ENCODE results near the gene CCR5. TPM values are rescaled to one million over a fixed set of nuclear protein-coding genes. Genes with fewer than 3 reads are reported as not detected.

Gene CCR5
- total and polyA plus RNA-seq, 9 of the 15 experiments (the other 6 are each of a cell fraction or from before 2014, with no cell fraction given): not detected

- peak in 1 of 2 experiments; percentile 23; a peak in 1 of 4 replicates for TF ChIP-seq MLLT1 (IDR thresholded peaks at IDR 0.05)
- peak; percentile 70; the same call in 1 of the 2 replicates for TF ChIP-seq ZNF561 (CRISPR knock-in tag; conservative IDR thresholded peaks at IDR 0.05)
- no peak for TF ChIP-seq THRAP3 (IDR thresholded peaks at IDR 0.05; ENCODE audit: borderline replicate concordance)
- peak; percentile 32 for TF ChIP-seq KDM5B (IDR thresholded peaks at IDR 0.05; ENCODE audit: insufficient replicate concordance, low read depth, low read length)
- TF ChIP-seq ZNF316 (IDR thresholded peaks at IDR 0.05): no peak
- peak; percentile 46; the same call in 1 of the 2 replicates for TF ChIP-seq ELF2 (CRISPR knock-in tag; IDR thresholded peaks at IDR 0.05)
- no peak for TF ChIP-seq FOXK1 (CRISPR knock-in tag; IDR thresholded peaks at IDR 0.05; ENCODE audit: borderline replicate concordance)
- TF ChIP-seq ARID1B (IDR thresholded peaks at IDR 0.05): peak; percentile 99
- peak; percentile 99 for TF ChIP-seq KDM1A (IDR thresholded peaks at IDR 0.05)
- TF ChIP-seq ZZZ3 (IDR thresholded peaks at IDR 0.05): no peak
- TF ChIP-seq HOXB6 (CRISPR knock-in tag; IDR thresholded peaks at IDR 0.05; ENCODE audit: borderline replicate concordance): 0 out of 2 replicates have a peak, but pooled peaks have one; percentile 75
- TF ChIP-seq MAX (CRISPR knock-in tag; IDR thresholded peaks at IDR 0.05): peak; percentile 91
- TF ChIP-seq ZNF311 (CRISPR knock-in tag; IDR thresholded peaks at IDR 0.05): peak; percentile 74
- TF ChIP-seq DACH1 (IDR thresholded peaks at IDR 0.05; ENCODE audit: partially characterized antibody): no peak
- TF ChIP-seq BRD4 (IDR thresholded peaks at IDR 0.05): peak; percentile 94
- no peak for TF ChIP-seq STAT5B (CRISPR knock-in tag; IDR thresholded peaks at IDR 0.05)
- peak; percentile 56 for TF ChIP-seq E2F8 (IDR thresholded peaks at IDR 0.05; ENCODE audit: low read depth, partially characterized antibody)
- peak; percentile 71; the same call in 1 of the 2 replicates for TF ChIP-seq BACH1 (tag; IDR thresholded peaks at IDR 0.05)
- TF ChIP-seq BRCA1 (IDR thresholded peaks at IDR 0.05): no peak
- TF ChIP-seq BRCA1 (CRISPR knock-in tag; IDR thresholded peaks at IDR 0.05): no peak
- TF ChIP-seq ZFP1 (CRISPR knock-in tag; IDR thresholded peaks at IDR 0.05): 0 out of 2 replicates have a peak, but pooled peaks have one; percentile 44
- no peak; the same call in 1 of the 2 replicates for TF ChIP-seq ZNF133 (CRISPR knock-in tag; IDR thresholded peaks at IDR 0.05)
- peak; percentile 95 for TF ChIP-seq NCOR1 (IDR thresholded peaks at IDR 0.05)
- TF ChIP-seq FOXJ2 (tag; IDR thresholded peaks at IDR 0.05): peak; percentile 87
- TF ChIP-seq ZNF583 (CRISPR knock-in tag; IDR thresholded peaks at IDR 0.05): peak; percentile 77; the same call in 1 of the 2 replicates
- no peak for TF ChIP-seq ZC3H4 (CRISPR knock-in tag; IDR thresholded peaks at IDR 0.05; ENCODE audit: borderline replicate concordance)
- TF ChIP-seq ZNF140 (CRISPR knock-in tag; IDR thresholded peaks at IDR 0.05): no peak
- TF ChIP-seq HLTF (IDR thresholded peaks at IDR 0.05): no peak; the same call in 1 of the 2 replicates
Observed at GRCh38 chr3:46406788-46407611, 36.3 kb downstream of the CCR5 start, which contains the start of the genes CCR5AS and CCRL2 (continued).

All from K562 (cell line).